GM20431 (cell line): ENCODE results near the gene CYS1.
"Not testable (repeated sequence)": the region's sequence is repeated elsewhere in the genome, so short reads cannot be mapped to it uniquely, and the experiment has no call there.

Experiments used
- in situ Hi-C: fragments of 300-500 bp; cut with MseI, MboI; formaldehyde crosslinking; loops from one replicate; pipeline ENCODE4 v1.15.0; 2020; ENCODE audit warnings: low sequenced_read_pairs; ENCODE audit not compliant: unreplicated experiment

Gene CYS1

DNA sequence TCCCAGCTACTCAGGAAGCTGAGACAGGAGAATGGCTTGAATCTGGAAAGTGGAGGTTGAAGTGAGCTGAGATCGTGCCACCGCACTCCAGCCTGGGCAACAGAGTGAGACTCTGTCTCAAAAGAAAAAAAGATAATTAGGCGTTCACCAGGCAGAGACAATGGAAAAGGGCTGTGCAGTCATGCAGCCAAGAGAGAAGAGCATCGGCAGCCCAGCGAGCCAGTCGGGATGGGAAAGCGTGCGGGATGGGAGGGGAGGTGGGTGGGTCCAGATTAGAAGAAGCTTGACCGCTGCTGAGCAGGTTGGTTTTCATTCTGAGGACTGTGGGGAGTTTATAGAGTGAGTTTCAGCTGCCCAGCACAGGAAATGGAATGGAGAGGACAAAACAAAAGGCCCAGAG lies 15.0 kb upstream of the CYS1 start:
- in situ Hi-C loops: no loop called here

DNA sequence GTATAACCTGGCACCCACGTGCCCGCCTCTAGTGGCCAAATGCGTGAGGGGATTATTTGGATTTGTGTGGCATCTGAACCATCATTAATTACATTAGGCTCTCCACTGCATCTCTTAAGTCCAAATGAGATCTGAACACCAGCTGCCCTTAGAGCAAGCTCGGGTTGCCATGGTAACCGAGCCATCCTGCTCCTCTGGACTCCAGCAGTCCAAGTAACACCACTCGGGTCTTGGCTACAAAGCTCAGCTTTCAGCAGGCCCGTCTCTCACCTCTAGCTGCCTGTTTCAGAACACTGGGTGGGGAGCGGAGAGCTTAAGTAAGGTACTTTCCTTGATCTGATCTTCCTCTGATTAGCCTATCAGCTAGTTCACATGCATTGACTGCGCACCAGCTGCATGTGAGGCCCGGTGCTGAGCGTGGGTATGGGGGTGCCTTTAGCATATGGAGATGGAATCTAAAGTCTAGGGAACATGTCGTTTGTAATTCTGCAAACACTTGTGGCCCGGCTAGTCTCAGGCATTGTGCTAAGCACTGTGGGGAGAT lies 14.1 kb upstream of the CYS1 start:
- in situ Hi-C loops: no loop called here

DNA sequence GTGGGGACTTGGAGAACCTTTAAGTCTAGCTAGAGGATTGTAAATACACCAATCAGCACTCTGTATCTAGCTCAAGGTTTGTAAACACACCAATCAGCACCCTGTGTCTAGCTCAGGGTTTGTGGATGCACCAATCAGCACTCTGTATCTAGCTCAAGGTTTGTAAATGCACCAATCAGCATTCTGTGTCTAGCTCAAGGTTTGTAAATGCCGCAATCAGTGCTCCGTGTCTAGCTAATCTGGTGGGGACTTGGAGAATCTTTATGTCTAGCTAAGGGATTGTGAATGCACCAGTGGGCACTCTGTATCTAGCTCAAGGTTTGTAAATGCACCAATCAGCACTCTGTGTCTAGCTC lies 11.7 kb upstream of the CYS1 start:
- in situ Hi-C loops: not testable (repeated sequence)

DNA sequence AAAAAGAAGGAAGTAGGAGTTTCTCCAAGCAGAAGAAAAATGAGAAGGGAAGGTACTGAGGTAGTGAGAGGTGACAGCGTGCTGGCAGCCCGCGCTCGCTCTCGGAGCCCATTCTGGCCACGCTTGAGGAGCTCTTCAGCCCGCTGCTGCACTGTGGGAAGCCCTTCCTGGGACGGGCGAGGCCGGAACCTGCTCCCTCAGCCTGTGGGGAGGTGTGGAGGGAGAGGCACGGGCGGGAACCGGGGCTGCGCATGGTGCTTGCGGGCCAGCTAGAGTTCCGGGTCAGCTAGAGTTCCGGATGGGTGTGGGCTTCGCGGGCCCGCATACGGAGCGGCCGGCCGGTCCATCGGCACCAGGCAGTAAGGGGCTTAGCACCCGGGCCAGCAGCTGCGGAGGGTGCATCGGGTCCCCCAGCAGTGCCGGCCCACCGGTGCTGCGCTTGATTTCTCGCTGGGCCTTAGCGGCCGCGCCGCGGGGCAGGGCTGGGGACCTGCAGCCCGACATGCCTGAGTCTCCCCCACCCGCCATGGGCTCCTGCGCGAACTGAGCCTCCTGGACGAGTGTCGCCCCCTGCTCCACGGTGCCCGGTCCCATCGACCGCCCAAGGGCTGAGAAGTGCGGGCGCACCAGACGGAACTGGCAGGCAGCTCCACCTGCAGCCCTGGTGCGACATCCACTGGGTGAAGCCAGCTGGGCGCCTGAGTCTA lies 11.1 kb upstream of the CYS1 start:
- in situ Hi-C loops: no loop called here

DNA sequence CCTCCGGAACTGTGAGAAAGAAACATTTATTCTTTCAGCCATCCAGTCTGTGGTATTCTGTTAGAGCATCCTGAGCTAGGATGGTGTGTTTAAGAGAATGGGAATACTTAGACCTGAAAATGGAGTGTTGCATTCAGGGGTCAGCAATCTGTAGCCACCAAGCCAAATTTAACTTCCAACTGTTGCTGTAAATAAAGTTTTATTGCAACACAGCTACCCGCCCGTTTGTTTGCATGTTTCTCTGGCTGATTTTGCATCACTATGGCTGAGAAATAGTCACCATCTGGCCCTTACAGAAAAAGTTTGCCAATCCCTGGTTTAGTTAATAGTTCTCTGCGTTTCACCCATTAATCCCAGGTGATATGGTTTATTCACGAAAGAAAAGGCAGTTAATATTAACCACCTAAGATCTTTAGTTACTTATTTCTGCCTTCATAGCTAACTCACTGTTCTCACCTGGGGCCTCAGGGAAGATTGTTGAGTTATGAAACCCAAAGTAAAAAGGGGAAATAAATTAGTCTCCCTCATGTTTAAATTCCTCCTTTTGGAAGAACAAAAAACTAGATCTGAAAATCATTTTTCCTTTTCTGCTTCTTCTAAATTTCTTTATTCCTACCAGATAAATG lies 9.5 kb upstream of the CYS1 start:
- in situ Hi-C loops: no loop called here

DNA sequence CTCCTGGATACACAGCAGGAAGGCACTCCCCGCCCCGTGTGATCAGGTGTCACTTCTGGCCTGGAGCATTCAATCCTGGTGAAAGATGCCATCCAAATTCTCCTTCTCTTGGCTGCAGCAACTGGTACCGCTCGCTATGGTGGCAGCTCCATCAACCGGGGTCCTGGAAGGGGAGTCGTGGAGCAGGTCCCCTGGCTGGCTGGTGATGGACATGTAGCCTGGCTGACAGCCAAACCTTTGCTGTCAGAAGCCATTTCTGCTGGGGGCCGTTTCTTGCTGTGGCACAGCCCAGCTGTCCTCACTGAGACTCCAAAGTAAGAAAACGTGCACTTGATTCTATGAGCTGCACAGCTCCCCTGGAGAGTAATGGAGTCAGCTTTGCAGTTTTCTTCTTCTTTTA lies 7.1 kb upstream of the CYS1 start:
- in situ Hi-C loops: no loop called here

DNA sequence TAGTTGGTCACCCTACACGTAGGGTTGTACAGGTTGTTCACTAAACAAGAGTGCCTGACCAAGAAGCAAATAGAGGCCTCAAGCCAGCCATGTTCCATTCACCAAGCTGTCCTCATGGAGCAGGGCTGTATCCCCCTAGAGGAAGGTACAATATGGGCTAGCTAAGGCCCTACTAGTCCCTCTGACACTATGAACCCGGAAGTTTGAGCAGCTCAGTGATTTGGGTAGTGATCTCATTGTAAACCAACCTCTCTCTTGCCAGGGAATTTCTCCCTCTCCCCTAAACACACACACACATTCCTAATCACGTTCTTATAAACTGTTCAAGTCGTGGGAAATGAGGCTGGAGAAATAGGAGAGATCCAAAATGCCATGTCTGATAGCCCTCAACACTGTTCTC lies 6.7 kb upstream of the CYS1 start:
- in situ Hi-C loops: no loop called here

DNA sequence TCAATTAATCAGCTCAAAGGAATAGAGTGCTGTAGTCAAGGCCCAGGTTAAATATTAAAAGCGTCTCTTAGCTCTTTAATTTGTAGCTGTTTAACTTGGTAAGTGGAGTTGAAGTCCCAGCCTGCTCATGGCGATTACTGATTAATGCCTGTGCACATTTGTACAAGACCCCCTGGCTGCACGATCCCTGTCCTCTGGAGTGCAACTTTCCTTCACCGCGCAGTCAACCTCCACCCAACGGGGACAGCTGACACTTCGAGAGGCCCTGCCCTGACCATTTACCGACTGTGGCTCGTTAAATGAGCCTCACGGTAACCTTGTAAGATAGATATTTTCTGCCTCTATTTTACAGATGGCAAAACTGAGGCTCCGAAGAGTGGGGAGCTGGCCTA lies 5.5 kb upstream of the CYS1 start:
- in situ Hi-C loops: no loop called here

DNA sequence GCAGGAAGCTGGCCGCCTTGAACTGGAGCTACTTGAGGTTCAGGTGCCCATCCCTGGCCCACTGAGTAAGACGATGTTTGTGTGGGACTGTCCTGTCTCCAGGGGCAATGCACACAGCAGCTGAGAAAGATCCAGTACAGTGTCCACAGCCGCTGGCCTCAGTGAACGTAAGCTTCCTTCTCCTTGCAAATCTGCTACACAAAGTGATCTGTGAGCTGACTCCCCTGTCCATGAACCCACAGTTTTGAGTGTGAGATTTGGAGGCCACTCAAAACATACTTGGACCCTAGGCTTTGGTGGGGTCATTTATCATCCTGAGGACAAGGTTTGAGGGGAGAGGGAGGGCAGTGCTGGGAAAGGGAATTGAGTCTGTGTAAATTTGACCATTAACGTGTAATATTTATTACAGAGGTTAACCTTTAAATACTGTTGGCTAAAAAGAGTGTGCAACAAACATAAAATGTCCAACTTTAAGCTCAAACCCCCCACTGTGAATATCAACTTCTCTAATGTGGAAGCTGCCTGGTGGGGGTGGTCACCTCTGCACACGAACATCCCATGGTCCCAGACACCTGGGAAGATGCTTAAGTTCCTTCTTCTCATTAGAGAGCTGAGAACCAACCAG lies 4.9 kb upstream of the CYS1 start:
- in situ Hi-C loops: no loop called here

DNA sequence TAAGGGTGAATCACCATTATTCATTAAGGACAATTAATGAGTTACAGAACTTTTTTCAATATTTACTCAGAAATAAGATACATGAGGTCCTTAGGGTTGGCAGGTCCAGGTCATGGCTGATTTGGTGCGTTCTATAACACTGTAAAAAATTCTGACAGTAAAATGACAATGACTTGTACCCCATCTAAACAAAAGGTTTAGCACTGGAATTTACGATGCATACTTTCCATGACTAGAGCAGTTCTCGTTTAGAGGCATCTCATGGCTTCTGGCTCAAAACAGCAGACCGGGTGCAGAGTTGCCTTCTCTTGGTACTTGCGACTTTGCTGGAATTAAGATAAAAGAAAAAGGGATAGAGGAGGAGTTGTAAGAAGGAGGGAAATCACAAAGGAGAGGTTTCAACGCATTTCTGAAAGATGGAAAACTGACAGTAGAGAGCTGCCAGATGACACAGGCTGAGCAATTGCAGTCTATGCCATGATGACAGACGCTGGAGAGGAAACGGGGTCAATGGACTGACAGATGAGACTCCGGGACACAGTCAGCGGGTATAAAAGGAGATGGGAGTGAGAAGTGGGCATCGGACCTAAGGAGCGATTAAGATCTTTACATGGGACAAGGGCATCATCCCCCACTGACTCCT lies 4.1 kb upstream of the CYS1 start:
- in situ Hi-C loops: no loop called here

DNA sequence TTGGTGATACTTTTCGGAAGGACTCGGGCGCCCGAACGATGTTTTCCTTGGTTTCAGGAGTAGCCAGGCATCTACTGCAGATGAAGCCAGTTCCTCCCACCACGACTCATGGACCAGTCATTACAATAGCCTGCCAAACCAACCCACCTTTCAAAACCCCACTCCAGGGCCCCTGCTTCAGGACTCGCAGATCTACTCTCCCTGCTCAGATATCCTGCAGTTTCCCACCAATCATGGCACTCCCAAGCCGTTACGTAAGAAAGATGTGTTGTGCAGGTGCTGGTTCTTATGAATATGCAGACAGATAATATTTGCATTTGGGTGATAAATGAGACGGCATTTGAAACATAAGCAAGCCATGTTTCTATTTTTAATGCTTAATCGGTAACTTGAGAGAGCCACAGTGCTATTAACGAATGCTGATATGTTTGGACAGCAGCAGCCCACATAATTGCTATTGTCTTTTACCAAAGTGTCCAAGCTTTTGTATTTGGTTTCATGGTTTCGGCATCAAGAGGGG lies 3.5 kb upstream of the CYS1 start:
- in situ Hi-C loops: no loop called here

DNA sequence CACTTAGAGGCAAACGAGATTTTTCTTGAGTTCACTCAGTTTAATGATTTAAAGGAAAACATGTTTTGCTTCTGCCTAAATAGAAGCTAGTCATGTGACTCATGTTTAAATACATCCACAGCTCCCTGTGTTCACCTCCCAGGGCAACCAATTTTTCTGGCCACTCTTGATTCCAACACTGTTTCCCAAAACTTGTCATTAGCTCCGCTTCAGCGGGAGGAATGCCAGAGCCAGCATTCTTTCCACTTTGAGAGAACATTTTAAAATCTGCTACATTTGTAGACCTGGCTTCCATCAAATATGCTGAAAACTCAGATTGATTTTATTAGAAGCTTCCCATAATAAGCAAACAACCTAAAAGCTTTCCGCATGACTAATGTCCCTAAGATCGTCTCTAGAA lies 2.8 kb upstream of the CYS1 start:
- in situ Hi-C loops: no loop called here

DNA sequence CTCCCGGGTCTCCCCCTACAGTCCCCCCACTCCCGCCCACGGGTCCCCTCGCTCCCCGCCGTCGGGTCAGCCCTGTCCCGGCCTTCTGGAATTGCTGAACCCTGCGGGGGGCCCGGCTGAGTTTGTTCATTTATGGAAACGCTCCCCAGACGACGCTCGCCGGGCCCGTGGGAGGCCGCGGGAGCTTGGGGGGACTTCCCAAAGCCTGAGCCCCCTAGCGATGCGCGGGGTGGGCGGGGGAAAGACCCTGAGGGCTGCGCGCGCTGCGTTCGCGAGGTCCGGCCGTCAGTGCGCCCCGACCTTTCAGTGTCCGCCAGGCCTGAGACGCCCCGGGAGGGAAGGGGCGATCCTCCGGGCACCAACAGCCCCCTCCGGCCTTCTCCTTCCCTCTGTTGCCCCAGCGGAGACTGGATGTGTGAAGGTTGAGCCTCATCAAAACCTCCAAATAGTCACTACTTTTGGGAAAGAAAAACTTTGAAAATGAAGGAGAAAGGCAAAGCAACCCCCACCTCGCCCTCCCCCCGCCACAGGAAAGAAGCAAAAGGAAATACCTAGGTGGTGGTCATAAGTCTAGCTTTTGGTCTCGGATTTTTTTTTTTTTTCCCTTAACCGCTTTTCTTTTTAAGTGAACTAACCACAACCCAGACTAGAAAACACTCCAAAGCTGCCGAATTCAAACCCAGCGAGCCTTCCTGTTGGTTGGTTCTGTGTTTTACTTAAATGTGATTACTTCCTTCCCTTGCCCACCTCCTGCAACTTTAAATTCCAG lies 509 bp upstream of the CYS1 start:
- in situ Hi-C loops: no loop called here

DNA sequence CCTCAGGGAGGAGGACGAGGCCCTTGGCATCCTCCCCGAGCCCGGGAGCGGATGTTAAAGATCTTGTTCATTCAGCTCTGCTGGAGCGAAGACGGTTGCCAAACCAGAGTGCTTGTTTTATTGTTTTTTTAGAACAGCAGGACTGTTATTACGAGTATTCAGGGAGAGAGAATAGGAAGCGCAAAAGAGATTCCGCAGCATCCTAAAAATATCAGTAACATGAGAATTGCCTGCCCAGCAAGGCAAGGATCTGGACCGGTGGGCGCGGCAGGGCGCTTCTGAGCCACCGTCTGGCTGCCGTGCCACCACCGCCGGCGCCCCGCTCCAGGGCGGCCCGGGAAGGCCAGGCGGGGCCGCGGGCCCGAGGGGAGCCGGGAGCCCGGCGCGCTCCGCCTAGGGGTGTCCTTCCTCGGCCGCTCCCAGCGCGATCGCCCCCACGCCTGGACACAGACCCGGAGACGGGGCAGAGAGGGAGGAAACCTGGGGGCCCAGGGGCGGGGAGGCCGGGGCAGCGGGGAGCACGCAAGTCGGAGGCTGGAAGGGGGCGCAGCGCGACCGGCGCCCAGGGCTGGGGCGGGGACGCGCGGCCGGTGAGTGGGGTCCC lies 843 bp downstream of the CYS1 start:
- in situ Hi-C loops: no loop called here

DNA sequence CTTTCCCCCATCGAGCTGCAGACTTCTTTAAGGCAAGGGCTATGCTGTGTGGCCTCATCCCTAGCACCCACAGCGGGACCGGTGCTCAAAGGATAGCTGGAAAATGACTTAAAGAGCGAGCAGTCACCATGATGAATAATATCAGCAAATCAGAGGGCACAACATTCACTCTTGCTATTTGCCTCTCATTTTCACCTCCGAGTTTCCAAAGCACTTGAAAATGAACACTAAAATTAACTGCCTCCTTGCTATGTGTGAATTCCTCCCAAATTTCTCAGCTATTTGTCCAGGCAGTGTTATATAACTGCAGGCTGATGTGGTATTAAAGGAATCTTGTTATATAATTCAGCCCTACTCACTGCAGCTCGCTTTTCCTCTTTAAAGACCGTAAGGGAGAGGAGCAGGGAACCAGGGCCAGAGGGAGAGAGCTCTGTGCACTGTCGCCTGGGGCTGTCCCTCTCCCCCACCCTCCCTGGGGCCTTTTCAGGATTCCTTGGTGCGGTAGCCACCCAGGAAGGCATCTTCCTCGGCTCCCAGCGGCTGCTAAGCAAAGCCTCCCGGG lies 1.4 kb downstream of the CYS1 start:
- in situ Hi-C loops: no loop called here

DNA sequence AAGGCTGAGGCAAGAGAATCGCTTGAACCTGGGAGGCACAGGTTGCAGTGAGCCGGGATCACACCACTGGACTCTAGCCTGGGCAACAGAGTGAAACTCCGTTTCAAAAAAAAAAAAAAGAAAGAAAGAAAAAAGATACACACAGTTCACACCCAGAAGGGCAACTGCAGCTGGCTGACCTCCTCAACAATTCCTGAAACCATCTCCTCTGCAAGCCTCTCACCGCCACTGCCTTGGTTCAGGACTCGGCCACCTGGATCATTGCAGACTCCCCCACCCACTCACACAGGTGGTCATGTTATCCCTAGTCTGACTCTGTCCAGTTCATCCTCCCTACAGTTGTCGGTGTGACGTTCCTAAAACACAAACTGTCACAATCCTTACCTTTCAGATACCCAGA lies 2.2 kb downstream of the CYS1 start:
- in situ Hi-C loops: no loop called here

DNA sequence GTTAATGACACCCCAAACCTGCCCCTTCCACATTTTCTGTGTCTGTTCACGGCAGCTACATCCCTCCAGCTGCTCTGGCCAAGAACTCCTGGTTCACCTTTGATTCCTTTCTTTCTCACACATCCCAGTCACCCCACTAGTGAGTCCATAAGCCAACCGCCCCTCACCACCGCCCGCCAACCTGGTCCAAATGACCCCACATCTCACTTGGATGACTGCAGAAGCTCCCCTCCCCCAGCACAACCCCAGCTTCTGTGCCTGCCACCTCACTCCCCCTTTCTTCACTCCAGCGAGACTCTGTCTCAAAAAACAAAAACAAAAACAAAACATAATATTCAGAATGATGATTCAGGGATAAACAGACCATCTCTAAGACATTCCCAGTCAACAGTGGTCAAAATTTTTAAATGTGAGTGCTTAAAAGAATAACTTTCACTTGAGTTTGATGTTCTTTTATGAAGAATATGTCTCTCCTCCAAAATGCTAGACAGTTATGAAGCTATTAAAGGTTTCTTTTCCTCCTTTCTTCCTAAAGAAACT lies 3.2 kb downstream of the CYS1 start:
- in situ Hi-C loops: no loop called here

DNA sequence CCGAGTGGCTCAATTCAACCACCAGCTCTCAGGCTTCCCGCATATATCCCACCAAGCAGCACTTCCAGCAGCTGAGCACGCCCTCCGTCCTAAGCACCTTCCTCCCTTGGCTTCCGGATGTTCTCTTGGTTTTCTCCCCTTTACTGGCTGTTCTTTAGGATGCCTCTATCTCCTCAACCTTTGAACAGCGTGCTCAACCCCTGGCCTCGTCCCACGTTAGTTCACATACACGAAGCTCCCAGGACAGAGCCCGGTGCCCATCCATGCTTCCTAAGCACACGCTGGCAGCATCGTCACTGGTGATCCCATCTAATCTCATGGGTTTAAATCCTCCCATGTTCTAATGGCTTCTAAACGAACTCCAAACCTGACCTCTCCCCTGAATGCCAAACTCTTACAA lies 3.7 kb downstream of the CYS1 start:
- in situ Hi-C loops: no loop called here

DNA sequence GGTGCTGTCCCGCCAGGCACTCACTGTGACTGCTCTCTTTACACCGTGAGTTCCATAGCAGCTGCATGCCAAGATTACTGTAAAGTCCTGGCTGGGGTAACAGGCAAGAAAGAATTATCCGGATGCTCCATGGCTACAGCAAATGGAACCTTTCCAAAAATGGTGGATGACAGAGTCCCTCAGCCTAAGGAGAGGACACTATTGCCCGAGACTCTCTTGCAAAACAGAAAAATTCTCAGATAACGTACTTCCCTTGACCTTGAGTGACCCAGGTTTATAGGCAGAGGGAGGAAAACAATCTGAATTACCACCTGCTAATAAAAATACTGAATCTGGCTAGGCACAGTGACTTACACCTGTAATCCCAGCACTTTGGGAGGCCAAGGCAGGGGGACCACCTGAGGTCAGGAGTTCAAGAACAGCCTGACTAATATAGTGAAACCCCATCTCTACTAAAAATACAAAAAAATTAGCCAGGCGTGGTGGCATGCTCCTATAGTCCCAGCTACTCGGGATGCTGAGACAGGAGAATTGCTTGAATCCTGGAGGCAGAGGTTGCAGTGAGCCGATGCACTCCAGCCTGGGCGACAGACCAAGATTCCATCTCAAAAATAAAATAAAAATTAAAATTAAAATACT lies 4.5 kb downstream of the CYS1 start:
- in situ Hi-C loops: no loop called here
